ENCODE measurements around the gene PYGM. TPM values are rescaled to one million over a fixed set of nuclear protein-coding genes. Genes with fewer than 3 reads are reported as not detected.

The PYGM gene
- total and polyA plus RNA-seq, 12 donors: 1.4 to 10.1 (median 3.8) TPM

DNA sequence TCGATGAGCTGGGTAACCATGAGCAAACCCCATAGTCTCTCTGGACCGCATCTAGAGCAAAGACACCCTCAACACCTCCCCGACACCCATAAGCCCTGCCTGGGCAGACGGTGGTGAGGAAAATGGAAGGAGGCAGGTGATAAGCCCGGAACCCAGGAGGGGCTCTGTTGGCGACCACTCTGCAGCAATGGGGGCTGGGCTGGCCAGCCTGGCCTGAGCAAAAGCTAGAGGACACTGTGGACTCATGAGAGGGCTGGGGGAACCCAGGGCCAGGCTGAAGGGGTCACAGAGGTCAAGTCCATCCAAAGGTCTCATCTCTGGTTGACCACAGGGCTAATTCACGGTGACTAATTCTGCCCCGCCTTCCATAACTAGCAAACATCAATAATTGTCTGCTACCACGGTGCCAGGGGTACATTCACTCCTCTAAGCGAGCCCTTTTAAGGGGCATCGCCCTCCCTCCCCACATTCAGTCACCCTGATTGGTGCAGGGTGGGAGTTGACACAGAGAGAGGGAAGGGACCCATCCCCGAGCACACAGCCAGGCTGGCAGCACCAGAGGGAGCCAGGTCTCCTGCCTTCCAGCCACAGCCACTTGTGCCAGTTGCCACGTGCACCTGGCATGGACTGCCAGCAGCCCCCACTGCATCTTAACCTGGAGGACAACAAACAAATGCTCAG lies 4.0 kb downstream of the PYGM start:
- H3K36me3 ChIP-seq (replicated peaks in 1 of 2): no peaks in the 10 kb centered on the region
- 85 to 91% (median 87%) methylated on average over 8 to 13 of the region's 13 CpGs for WGBS, 4 donors
- intact Hi-C loops (cut with DNase I): no loop called here
- DNase-seq: peak in 1 of 7 donors; percentile 11
- no peak overlapping the region for H3K4me3 ChIP-seq
- no peak for TF ChIP-seq POLR2A (IDR thresholded peaks at IDR 0.05)
- H3K27ac ChIP-seq: no peak overlapping the region
- H3K27me3 ChIP-seq: no peaks in the 10 kb centered on the region
- peaks cover 0 to 16% of the 10 kb centered on the region in 2 donors for H3K4me1 ChIP-seq (replicated peaks in 1 of 2)
- H3K9me3 ChIP-seq (replicated peaks in 1 of 3): no peaks in the 10 kb centered on the region

DNA sequence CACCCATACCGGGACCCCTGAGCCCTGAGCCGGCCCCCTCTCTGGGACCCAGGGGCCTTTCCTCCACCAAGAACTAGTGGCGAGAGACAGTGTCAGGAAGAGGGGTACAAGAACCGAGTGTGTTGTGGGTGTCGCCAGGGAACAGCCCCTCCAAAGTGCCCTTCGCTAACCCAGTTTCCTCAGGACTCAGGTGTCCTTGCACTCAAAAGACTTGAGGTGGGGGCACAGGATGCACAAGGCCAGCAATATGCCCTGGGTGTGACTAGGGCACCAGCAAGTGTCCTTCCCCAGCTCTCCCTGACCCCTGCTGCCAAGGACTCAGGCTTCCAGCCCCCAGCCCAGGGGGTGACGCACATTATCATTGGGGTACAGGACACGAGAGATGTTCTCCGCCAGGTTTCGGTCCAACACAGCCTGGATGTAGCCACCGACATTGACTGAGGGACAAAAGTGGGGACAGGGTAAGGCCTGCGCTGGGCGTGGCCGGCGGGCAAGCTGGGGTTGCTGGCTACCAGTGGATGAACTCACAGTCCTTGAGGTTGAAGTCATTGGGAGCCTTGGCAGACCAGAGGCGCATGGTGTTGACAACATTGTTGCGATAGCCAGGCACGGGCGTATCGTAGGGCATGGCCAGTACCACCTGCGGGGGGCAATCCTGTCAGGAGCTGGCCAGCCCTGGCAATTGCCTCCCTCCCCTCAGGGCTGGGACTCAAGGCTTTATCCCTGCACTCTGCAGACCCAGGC lies 4.7 kb downstream of the PYGM start:
- DNase-seq: peak in 1 of 7 donors; percentile 15
- WGBS, 4 donors: 89 to 98% (median 90%) methylated on average over 8 to 21 of the region's 21 CpGs

DNA sequence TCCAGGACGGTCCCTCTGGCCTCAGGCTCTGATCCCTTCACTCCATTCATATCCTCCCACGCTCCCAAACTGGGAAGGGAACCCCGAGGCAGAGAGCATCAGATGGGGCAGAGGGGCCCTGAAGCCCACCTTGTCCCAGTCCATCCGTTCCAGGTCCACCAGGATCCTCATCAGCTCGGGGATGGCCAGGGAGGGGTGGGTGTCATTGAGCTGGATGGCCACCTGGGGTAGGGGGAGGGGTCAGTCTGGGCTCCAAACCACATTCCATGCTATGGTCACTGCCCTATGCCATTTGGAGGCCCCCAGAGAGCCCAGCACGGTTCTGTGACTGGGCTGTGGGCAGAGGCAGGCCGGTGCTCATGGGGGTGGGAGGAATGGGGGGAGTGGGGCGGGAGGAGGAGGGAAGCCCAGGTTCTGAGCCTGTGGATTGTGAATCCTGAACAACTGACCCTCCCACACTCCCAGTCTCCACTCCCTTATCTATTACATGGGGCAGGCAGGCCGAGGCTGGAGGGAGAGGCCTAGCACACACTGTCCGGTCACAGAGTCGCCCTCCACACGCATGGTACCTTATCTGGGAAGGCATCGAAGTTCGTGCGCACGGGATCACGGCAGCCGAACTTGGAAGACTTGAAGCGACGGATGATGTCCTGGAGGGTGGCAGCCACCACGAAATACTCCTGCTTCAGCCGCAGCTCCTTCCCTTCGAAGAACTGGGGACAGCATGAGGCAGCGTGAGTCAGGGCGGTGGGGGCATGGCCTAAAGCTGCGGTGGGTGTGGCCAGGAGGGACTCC lies 5.5 kb downstream of the PYGM start:
- Histone ChIP-seq H3K9me3 (replicated peaks in 1 of 3) (no peaks in the 10 kb centered on the region), H3K27ac (no peak overlapping the region), H3K4me1 (replicated peaks in 1 of 2) (peaks cover 0 to 4% of the 10 kb centered on the region in 2 donors), H3K36me3 (replicated peaks in 1 of 2) (no peaks in the 10 kb centered on the region), H3K27me3 (no peaks in the 10 kb centered on the region), H3K4me3 (no peak overlapping the region)
- whole genome bisulfite sequencing, 4 donors: 84 to 88% (median 87%) methylated on average over 20 to 26 of the region's 26 CpGs
- intact Hi-C loops (cut with DNase I): no loop called here
- no peak for TF ChIP-seq POLR2A (IDR thresholded peaks at IDR 0.05)
- TF ChIP-seq, protein P1, sequence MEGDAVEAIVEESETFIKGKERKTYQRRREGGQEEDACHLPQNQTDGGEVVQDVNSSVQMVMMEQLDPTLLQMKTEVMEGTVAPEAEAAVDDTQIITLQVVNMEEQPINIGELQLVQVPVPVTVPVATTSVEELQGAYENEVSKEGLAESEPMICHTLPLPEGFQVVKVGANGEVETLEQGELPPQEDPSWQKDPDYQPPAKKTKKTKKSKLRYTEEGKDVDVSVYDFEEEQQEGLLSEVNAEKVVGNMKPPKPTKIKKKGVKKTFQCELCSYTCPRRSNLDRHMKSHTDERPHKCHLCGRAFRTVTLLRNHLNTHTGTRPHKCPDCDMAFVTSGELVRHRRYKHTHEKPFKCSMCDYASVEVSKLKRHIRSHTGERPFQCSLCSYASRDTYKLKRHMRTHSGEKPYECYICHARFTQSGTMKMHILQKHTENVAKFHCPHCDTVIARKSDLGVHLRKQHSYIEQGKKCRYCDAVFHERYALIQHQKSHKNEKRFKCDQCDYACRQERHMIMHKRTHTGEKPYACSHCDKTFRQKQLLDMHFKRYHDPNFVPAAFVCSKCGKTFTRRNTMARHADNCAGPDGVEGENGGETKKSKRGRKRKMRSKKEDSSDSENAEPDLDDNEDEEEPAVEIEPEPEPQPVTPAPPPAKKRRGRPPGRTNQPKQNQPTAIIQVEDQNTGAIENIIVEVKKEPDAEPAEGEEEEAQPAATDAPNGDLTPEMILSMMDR (IDR thresholded peaks at IDR 0.05): no peak
- no peak for DNase-seq

More for the DNA sequence above, 4.7 kb downstream of the PYGM start:
- no peak overlapping the region for H3K4me3 ChIP-seq
- intact Hi-C loops (cut with DNase I): no loop called here
- no peaks in the 10 kb centered on the region for H3K36me3 ChIP-seq (replicated peaks in 1 of 2)
- no peaks in the 10 kb centered on the region for H3K9me3 ChIP-seq (replicated peaks in 1 of 3)
- TF ChIP-seq POLR2A (IDR thresholded peaks at IDR 0.05): no peak
- TF ChIP-seq, protein P1 (IDR thresholded peaks at IDR 0.05): no peak
- H3K27ac ChIP-seq: no peak overlapping the region
- peaks cover 0 to 9% of the 10 kb centered on the region in 2 donors for H3K4me1 ChIP-seq (replicated peaks in 1 of 2)
- H3K27me3 ChIP-seq: no peaks in the 10 kb centered on the region

DNA sequence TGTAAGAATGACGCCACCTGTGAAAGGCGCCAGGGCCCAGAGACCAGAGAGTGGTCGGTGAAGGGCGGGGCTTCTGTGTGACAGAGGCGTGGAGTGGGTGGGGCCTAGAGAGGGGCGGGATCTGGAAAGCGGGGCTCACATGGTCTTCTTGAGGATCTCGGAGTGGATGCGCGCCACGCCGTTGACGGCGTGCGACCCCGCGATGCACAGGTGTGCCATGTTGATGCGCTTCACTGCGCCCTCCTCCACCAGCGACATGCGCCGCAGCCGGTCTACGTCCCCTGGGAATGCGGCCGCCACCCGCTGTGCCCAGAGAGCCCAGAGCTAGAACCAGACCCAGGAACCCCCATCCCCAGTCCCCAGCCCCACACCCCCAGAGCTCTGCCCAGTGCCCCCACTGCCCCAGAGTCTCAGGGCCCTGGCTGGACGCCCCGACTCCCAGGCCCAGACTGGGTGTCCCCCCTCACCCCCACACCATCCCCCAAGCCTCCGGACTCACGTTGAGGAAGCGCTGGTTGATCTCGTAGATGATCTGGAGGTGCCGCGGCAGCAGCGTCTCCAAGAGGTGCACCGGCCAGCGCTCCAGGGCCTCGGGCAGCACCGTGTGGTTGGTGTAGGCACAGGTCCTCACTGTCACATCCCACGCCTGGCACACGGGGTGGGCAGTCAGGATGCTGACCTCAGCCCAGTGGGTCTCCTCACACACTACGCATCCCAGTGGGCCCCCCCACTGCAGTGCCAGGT lies 6.2 kb downstream of the PYGM start:
- TF ChIP-seq, protein P1 (IDR thresholded peaks at IDR 0.05): no peak
- no peak for TF ChIP-seq POLR2A (IDR thresholded peaks at IDR 0.05)
- DNase-seq: no peak
- intact Hi-C loops (cut with DNase I): no loop called here
- H3K9me3 ChIP-seq (replicated peaks in 1 of 3): no peaks in the 10 kb centered on the region
- H3K4me1 ChIP-seq (replicated peaks in 1 of 2): no peaks in the 10 kb centered on the region
- H3K4me3 ChIP-seq: no peak overlapping the region
- no peaks in the 10 kb centered on the region for H3K36me3 ChIP-seq (replicated peaks in 1 of 2)
- WGBS, 4 donors: 89 to 93% (median 92%) methylated on average over 8 to 43 of the region's 43 CpGs
- H3K27ac ChIP-seq: no peak overlapping the region
- H3K27me3 ChIP-seq: no peaks in the 10 kb centered on the region
